Keratinocyte (primary cell): ENCODE data around the gene PDE11A. TPM values are rescaled to one million over a fixed set of nuclear protein-coding genes. Genes with fewer than 3 reads are reported as not detected.

Experiments used
- DNase-seq: peaks from one replicate; pipeline ENCODE4 v3.0.0-alpha.2; 2011; ENCODE audit warnings: low read depth, missing footprints, low spot score
- FAIRE-seq: peaks from 2 replicates; lab custom pipeline; 2011; peaks lifted over from hg19 to GRCh38; lab: Jason Lieb, UNC
- H2AFZ ChIP-seq: 2 replicates; pipeline ENCODE4 v1.6.0; 2012; ENCODE audit warnings: low read length, control low read depth, inconsistent platforms; ENCODE audit not compliant: control insufficient read depth
- H3K27ac ChIP-seq: 2 replicates; pipeline ENCODE4 v1.5.1; 2011; ENCODE audit warnings: low read length; ENCODE audit not compliant: control insufficient read depth, insufficient read depth
- H3K27me3 ChIP-seq: 3 replicates; pipeline ENCODE4 v1.6.0; 2011; ENCODE audit warnings: low read length; ENCODE audit not compliant: control insufficient read depth, insufficient read depth; ENCODE audit errors: extremely low read depth
- H3K36me3 ChIP-seq, 2 experiments: 2 replicates in 1 of 2; 3 replicates in 1 of 2; pipeline ENCODE4 v1.5.1; 2011; ENCODE audit warnings: low read length in 2 of 2, mild to moderate bottlenecking in 1 of 2; ENCODE audit not compliant: control insufficient read depth in 2 of 2, insufficient read depth in 2 of 2; ENCODE audit errors: extremely low read depth in 1 of 2
- H3K4me1 ChIP-seq: 3 replicates; pipeline ENCODE4 v1.5.1; 2011; ENCODE audit warnings: low read length; ENCODE audit not compliant: control insufficient read depth, insufficient read depth; ENCODE audit errors: extremely low read depth
- H3K4me2 ChIP-seq: 3 replicates; pipeline ENCODE4 v1.6.0; 2011; ENCODE audit warnings: low read depth, low read length; ENCODE audit not compliant: control insufficient read depth, insufficient read depth; ENCODE audit errors: extremely low read depth
- H3K4me3 ChIP-seq, 3 experiments: fragments of 200-600 bp in 1 of 3; sonication (generic) in 1 of 3; 2 replicates in 2 of 3; 3 replicates in 1 of 3; pipeline ENCODE4 v1.5.1; 2011 to 2016; ENCODE audit warnings: low read length in 3 of 3, mild to moderate bottlenecking in 3 of 3, control low read depth in 2 of 3, inconsistent platforms in 1 of 3, low read depth in 1 of 3, mixed read lengths in 1 of 3, mixed run types in 1 of 3, moderate library complexity in 1 of 3; ENCODE audit not compliant: control insufficient read depth in 2 of 3, insufficient read depth in 2 of 3; ENCODE audit errors: extremely low read depth in 1 of 3
- H3K79me2 ChIP-seq: 2 replicates; pipeline ENCODE4 v1.6.0; 2012; ENCODE audit warnings: low read length; ENCODE audit not compliant: control insufficient read depth, insufficient read depth
- H3K9ac ChIP-seq: 3 replicates; pipeline ENCODE4 v1.6.0; 2011; ENCODE audit warnings: low read length; ENCODE audit not compliant: control insufficient read depth, insufficient read depth; ENCODE audit errors: extremely low read depth
- H3K9me1 ChIP-seq: 3 replicates; pipeline ENCODE4 v1.6.0; 2011; ENCODE audit warnings: low read length; ENCODE audit not compliant: control insufficient read depth, insufficient read depth; ENCODE audit errors: extremely low read depth
- H3K9me3 ChIP-seq: 2 replicates; pipeline ENCODE4 v1.5.1; 2012; ENCODE audit warnings: low read depth, low read length; ENCODE audit not compliant: control insufficient read depth
- H4K20me1 ChIP-seq: 3 replicates; pipeline ENCODE4 v1.6.0; 2011; ENCODE audit warnings: low read length; ENCODE audit not compliant: control insufficient read depth, insufficient read depth; ENCODE audit errors: extremely low read depth
- EZH2 ChIP-seq: IDR thresholded peaks from one replicate; pipeline ENCODE4 v1.6.1; 2012; ENCODE audit warnings: inconsistent platforms, mild to moderate bottlenecking, low read length, moderate library complexity
- dilution Hi-C: fragments of 300-500 bp; cut with MboI; formaldehyde crosslinking; loops from one replicate; pipeline ENCODE4 v1.7.0; 2020; ENCODE audit warnings: low sequenced_read_pairs; ENCODE audit not compliant: extremely low pct_ligation_motif_present
- polyA plus RNA-seq, 5 experiments: library from polyadenylated mRNA; depleted of rRNA in 3 of 5; stranded (reverse) in 3 of 5; stranded (forward) in 1 of 5; unstranded in 1 of 5; fragments of >200 nt; gene quantifications; 1 replicate in 1 of 5; 2 replicates in 3 of 5; 3 replicates in 1 of 5; pipeline versions ENCODE4 v1.2.1 to v1.2.3, GENCODE V29; 2011 to 2012; ENCODE audit warnings: missing spikeins in 2 of 5, low read depth in 1 of 5, low replicate concordance in 1 of 5
- TF ChIP-seq, protein P1 (sequence below), 3 experiments: IDR thresholded peaks in 1 of 3; conservative IDR thresholded peaks in 1 of 3; optimal IDR thresholded peaks in 1 of 3; 2 replicates in 2 of 3; 3 replicates in 1 of 3; pipeline versions ENCODE3 to v1.5.1; 2011; ENCODE audit warnings: low read length in 3 of 3, mild to moderate bottlenecking in 3 of 3, moderate library complexity in 2 of 3, control low read depth in 1 of 3, inconsistent platforms in 1 of 3; ENCODE audit not compliant: insufficient read depth in 2 of 3; ENCODE audit errors: extremely low read depth in 1 of 3

PDE11A gene
- polyA plus RNA-seq, 1 donor (not counting 4 experiments of a cell fraction or from before 2014, with no cell fraction given), result 0.01 TPM

DNA sequence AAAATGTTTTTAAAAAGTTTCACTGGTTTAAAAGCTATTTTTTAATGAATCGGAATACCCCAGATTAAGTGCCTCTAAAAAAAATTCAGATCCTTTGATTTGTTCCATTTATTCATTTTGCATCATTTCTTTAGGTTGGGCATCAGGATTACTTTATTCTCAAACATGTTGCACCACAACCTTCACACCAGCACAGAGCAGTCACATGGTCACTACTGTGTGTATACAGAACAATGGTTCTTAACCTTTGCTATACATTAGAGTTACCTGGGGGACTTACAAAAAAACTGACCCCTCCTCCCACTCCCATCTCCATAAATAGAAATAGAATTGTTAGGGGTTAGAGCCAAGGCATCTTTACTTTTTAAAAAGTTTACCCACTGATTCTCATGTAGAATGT is 461.8 kb downstream of the PDE11A start:
- Histone ChIP-seq H3K9me3 (no peaks in the 10 kb centered on the region), H3K9me1 (no peaks in the 10 kb centered on the region), H3K79me2 (no peaks in the 10 kb centered on the region), H3K4me2 (no peak overlapping the region), H3K4me1 (no peaks in the 10 kb centered on the region), H4K20me1 (no peaks in the 10 kb centered on the region), H3K36me3 (no peaks in the 10 kb centered on the region), H3K27me3 (no peaks in the 10 kb centered on the region), H3K9ac (no peak overlapping the region), H3K27ac (no peak overlapping the region), H2AFZ (no peak overlapping the region), H3K4me3 (no peak overlapping the region)
- dilution Hi-C loops, result no loop called here
- no peak for FAIRE-seq
- TF ChIP-seq EZH2, result no peak
- TF ChIP-seq, protein P1, sequence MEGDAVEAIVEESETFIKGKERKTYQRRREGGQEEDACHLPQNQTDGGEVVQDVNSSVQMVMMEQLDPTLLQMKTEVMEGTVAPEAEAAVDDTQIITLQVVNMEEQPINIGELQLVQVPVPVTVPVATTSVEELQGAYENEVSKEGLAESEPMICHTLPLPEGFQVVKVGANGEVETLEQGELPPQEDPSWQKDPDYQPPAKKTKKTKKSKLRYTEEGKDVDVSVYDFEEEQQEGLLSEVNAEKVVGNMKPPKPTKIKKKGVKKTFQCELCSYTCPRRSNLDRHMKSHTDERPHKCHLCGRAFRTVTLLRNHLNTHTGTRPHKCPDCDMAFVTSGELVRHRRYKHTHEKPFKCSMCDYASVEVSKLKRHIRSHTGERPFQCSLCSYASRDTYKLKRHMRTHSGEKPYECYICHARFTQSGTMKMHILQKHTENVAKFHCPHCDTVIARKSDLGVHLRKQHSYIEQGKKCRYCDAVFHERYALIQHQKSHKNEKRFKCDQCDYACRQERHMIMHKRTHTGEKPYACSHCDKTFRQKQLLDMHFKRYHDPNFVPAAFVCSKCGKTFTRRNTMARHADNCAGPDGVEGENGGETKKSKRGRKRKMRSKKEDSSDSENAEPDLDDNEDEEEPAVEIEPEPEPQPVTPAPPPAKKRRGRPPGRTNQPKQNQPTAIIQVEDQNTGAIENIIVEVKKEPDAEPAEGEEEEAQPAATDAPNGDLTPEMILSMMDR (optimal IDR thresholded peaks at IDR 0.05 in 1 of 3, IDR thresholded peaks at IDR 0.05 in 1 of 3, conservative IDR thresholded peaks at IDR 0.05 in 1 of 3; ENCODE audit: extremely low read depth in 1 of 3, insufficient read depth in 2 of 3, low read length in 3 of 3), result no peak
- no peak for DNase-seq

DNA sequence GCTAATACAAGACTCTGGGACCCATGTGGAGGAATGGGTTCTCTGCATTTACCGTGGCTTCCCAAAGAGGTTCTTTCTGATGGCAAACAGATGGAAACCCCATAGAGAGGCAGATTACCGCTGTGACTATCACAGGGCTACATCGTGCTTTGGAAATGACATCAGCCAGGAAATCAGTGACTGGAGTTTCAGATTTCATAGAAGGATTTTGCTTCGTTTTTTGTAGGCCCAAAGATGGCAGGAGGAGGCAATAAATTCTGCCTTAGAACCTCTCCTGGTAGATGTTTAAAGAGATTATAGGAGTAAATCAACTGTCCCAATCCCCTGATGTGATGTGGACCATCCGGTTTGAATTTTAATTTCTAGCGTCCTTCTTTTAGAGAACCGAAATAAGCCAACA is 465.9 kb downstream of the PDE11A start:
- Histone ChIP-seq H3K27ac (no peak overlapping the region), H3K36me3 (no peaks in the 10 kb centered on the region), H3K79me2 (no peaks in the 10 kb centered on the region), H3K4me2 (no peak overlapping the region), H3K4me3 (no peak overlapping the region), H4K20me1 (no peaks in the 10 kb centered on the region), H3K9me3 (no peaks in the 10 kb centered on the region), H3K4me1 (no peaks in the 10 kb centered on the region), H3K27me3 (no peaks in the 10 kb centered on the region), H2AFZ (no peak overlapping the region), H3K9me1 (no peaks in the 10 kb centered on the region), H3K9ac (no peak overlapping the region)
- no peak for DNase-seq
- TF ChIP-seq EZH2, result no peak
- TF ChIP-seq, protein P1 (optimal IDR thresholded peaks at IDR 0.05 in 1 of 3, IDR thresholded peaks at IDR 0.05 in 1 of 3, conservative IDR thresholded peaks at IDR 0.05 in 1 of 3; ENCODE audit: extremely low read depth in 1 of 3, insufficient read depth in 2 of 3, low read length in 3 of 3), result no peak
- FAIRE-seq, result no peak
- dilution Hi-C loops, result no loop called here
